Thyroid gland (tissue), 4 donors: ENCODE results near the gene TAF10. TPM values are rescaled to one million over a fixed set of nuclear protein-coding genes. Genes with fewer than 3 reads are reported as not detected.

Experiments
- DNase-seq, 2 donors: peaks; one replicate each; pipeline ENCODE4 v3.0.0-alpha.2; 2019
- H3K27ac ChIP-seq, 3 donors: fragments of 200-600 bp; sonication (generic); 1 replicate in 2 of 3; 2 replicates in 1 of 3; pipeline ENCODE4 v1.5.1; 2016 to 2019; ENCODE audit warnings: mild to moderate bottlenecking in 1 of 3, moderate library complexity in 1 of 3
- H3K27me3 ChIP-seq: fragments of 200-600 bp; sonication (generic); one replicate; pipeline ENCODE4 v1.5.1; 2019
- H3K36me3 ChIP-seq, 2 donors: fragments of 200-600 bp; sonication (generic); one replicate each; pipeline ENCODE4 v1.5.1; 2016 to 2019
- H3K4me1 ChIP-seq, 2 donors: fragments of 200-600 bp; sonication (generic); one replicate each; pipeline ENCODE4 v1.5.1; 2017 to 2019
- H3K4me3 ChIP-seq, 3 donors: fragments of 200-600 bp; sonication (generic); replicated peaks in 1 of 3; 1 replicate in 2 of 3; 2 replicates in 1 of 3; pipeline ENCODE4 v1.5.1; 2016; ENCODE audit warnings: mild to moderate bottlenecking in 1 of 3
- H3K9me3 ChIP-seq: fragments of 200-600 bp; sonication (generic); one replicate; pipeline ENCODE4 v1.5.1; 2017
- POLR2A ChIP-seq, 2 donors: fragments of 450-650 bp; IDR thresholded peaks; one replicate each; pipeline ENCODE4 v1.6.1; 2017; ENCODE audit warnings: antibody characterized with exemption in 2 of 2, mild to moderate bottlenecking in 2 of 2, moderate library complexity in 1 of 2
- WGBS, 2 donors: methylation state at CpG; one replicate each; pipeline ENCODE4 v1.1.5; 2017; 5-methylcytosine and 5-hydroxymethylcytosine counted together
- intact Hi-C: fragments of 100-400 bp; cut with DNase I; formaldehyde crosslinking; loops from one replicate; pipeline ENCODE4 v1.15.1; 2023
- total RNA-seq, 4 donors: library from RNA; depleted of rRNA; stranded (reverse); fragments of >200 nt; gene quantifications; one replicate each; pipeline ENCODE4 v1.2.3, GENCODE V29; 2016
- TF ChIP-seq, protein P1 (sequence below), 6 experiments: fragments of 200-600 bp in 3 of 6; fragments of 450-650 bp in 3 of 6; sonication (generic) in 3 of 6; IDR thresholded peaks; one replicate each; pipeline ENCODE4 v1.5.1; 2016 to 2019; ENCODE audit warnings: antibody characterized with exemption in 6 of 6, mild to moderate bottlenecking in 2 of 6, inconsistent platforms in 1 of 6, moderate library complexity in 1 of 6

The TAF10 gene
- total RNA-seq, 4 donors from 2014 or later = 96.6 to 113 (median 108) TPM

DNA sequence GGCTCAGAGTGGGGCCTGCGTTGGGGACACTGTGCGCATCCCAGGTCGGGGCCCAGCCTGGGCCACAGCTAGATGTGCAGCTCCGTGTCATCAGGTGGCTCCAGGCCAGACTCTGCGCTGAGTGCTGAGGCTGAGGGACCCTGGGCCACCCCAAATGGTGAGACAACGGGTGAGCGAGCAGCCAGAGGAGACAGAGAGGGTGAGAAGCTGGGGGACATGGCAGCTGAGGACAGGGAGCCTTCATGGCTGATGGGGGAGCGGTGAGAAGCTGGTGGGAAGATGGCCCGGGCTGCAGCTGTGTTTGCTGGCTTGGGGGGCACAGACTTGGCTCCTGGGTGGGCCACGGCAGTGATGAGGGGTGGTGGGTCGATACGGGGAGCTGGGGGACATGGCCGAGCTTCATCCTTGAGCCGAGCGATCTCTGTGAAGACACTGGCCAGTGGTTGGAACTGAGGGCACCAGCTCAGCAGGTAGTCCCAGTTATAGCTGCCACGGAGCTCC, 9.7 kb upstream of the TAF10 start:
- Histone ChIP-seq H3K27ac (no peak overlapping the region), H3K27me3 (no peaks in the 10 kb centered on the region), H3K36me3 (peaks cover 0 to 3% of the 10 kb centered on the region in 2 donors), H3K4me3 (no peak overlapping the region), H3K4me1 (peaks cover 14 to 15% of the 10 kb centered on the region in 2 donors), H3K9me3 (no peaks in the 10 kb centered on the region)
- intact Hi-C loops = no loop called here
- 92 to 93% methylated on average over 15 to 16 of the region's 16 CpGs for WGBS, 2 donors
- TF ChIP-seq, protein P1, sequence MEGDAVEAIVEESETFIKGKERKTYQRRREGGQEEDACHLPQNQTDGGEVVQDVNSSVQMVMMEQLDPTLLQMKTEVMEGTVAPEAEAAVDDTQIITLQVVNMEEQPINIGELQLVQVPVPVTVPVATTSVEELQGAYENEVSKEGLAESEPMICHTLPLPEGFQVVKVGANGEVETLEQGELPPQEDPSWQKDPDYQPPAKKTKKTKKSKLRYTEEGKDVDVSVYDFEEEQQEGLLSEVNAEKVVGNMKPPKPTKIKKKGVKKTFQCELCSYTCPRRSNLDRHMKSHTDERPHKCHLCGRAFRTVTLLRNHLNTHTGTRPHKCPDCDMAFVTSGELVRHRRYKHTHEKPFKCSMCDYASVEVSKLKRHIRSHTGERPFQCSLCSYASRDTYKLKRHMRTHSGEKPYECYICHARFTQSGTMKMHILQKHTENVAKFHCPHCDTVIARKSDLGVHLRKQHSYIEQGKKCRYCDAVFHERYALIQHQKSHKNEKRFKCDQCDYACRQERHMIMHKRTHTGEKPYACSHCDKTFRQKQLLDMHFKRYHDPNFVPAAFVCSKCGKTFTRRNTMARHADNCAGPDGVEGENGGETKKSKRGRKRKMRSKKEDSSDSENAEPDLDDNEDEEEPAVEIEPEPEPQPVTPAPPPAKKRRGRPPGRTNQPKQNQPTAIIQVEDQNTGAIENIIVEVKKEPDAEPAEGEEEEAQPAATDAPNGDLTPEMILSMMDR (IDR thresholded peaks at IDR 0.05) = no peak
- no peak for TF ChIP-seq POLR2A (IDR thresholded peaks at IDR 0.05)
- no peak for DNase-seq

DNA sequence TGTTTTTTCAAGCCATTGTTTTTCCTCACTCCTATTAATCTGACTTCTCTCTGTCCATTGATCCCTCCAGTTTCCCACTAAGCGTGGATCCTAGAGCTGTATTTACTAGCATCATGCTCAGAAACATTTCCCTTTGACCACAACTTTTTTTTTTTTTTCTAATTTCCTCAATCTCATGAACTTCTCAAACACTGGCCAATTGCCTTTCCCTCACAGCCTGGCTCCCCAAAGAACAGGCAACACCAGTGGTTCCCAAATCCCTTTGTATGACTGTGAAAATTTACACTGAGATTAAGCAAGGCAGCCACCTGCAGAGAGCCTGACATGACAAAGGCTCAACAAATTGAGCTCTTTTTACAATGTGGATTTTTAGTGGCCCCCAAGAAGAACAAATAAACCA, 8.6 kb upstream of the TAF10 start:
- H3K27ac ChIP-seq = no peak overlapping the region
- peaks cover 1 to 2% of the 10 kb centered on the region in 2 donors for H3K36me3 ChIP-seq
- H3K4me1 ChIP-seq = peaks cover 14 to 15% of the 10 kb centered on the region in 2 donors
- no peaks in the 10 kb centered on the region for H3K27me3 ChIP-seq
- DNase-seq = no peak
- TF ChIP-seq POLR2A (IDR thresholded peaks at IDR 0.05) = no peak
- TF ChIP-seq, protein P1 (IDR thresholded peaks at IDR 0.05) = no peak
- H3K4me3 ChIP-seq = no peak overlapping the region
- intact Hi-C loops = no loop called here
- WGBS, 2 donors = 95% methylated on average over 1 of the region's 1 CpG
- H3K9me3 ChIP-seq = no peaks in the 10 kb centered on the region

DNA sequence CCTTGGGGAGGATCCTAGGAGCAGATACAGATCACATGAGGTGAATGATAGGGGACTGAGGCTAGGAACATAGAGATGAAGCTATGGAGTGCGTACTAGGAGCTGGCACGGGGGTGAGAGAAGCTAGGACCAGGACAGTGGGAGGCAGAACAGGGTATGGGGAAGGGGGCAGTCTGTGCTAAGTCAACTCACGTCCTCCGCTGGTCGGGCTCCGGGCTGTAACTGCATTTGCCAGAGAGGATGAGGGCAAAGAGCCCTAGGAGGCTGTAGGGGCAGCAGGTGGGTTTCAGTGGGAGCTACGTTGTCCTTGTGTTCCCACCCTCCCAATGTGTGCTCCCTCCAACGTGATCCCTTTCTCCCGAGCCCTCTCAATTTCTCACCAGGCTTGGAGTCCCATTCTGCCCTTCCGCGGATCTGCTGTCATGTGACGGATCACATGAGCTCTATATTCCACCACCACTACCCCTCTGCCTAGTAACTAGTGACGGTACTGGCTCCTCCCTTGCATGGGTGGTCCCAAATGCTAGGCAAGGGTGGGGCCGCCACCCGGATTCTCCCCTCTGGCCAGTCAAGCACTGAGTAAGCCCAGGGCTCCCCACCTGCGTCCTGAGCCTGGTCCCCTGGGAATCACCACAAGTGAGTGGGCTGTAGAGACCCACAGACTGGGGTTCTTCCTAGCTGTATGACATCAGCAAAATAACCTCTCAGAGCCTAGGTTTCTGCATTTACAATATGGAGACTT, 7.2 kb upstream of the TAF10 start, which contains the start of gene TPP1:
TPP1 (minus strand) TSS at position 419 of the 742 bp plus-strand sequence; CDS start at position 397, 22 bp downstream.
- peak in 1 of 2 donors; percentile 88 for TF ChIP-seq POLR2A (IDR thresholded peaks at IDR 0.05)
- TF ChIP-seq, protein P1 (IDR thresholded peaks at IDR 0.05) = no peak
- intact Hi-C loops = loop anchor here (5.0 kb wide), 3 partner anchors 63 to 137 kb away; partner anchors contain the start of genes ARFIP2, MRPL17 and TIMM10B
- 0% methylated on average over 16 of the region's 16 CpGs for WGBS, 2 donors

DNA sequence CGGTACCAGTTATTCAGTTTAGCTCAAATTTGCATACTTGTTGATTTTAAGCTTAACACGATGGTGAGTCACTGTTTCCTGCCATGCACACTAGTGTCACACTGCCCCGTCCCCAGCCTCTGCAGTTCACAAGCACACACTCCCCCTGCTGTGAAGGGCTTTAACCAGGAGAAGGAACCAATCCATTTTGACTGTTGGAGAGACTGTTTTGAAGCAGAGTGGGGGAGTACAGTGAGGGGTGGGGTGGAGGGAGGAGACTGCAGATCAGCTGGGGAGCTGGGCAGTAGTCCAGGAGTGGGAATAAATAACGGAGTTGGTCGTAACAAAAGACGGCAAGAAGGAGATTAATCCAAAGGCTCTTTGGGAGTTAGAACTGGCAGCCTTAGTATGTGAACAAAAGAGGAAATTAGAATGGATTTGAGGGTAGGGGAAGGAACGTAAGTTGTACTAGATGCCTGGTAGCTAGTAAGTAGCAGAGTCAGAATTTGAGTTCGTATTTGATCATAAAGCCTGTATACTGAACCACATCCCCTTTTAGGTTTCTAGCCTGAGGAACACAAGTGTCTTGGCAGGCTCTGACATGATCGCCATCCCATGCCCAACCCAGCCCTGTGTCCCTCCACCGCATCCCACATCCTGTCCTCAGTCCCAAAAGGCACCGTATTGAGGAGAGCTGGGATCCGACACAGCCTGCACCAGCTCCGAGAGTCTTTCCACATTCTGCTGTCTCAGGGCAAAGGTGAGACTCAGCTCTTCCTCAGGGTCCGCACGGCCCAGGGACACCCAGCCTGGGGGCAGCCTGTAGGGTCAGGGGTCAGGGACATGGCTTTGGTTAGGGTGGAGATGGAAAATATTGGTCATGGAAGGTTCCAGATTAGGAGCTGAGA, 6.3 kb upstream of the TAF10 start:
- peak overlapping the region; percentile 38 to 68 (median 62) for H3K4me3 ChIP-seq
- H3K27ac ChIP-seq = peak overlapping the region; percentile 56 to 87 (median 72)
- peak; percentile 33 to 34 for DNase-seq
- TF ChIP-seq, protein P1 (IDR thresholded peaks at IDR 0.05) = no peak
- no peak for TF ChIP-seq POLR2A (IDR thresholded peaks at IDR 0.05)
- no peaks in the 10 kb centered on the region for H3K9me3 ChIP-seq
- H3K4me1 ChIP-seq = peaks cover 14 to 15% of the 10 kb centered on the region in 2 donors
- H3K36me3 ChIP-seq = peaks cover 0 to 9% of the 10 kb centered on the region in 2 donors
- 28 to 34% methylated on average over 15 of the region's 15 CpGs for WGBS, 2 donors
- no peaks in the 10 kb centered on the region for H3K27me3 ChIP-seq
- intact Hi-C loops = loop anchor here (5.0 kb wide), 3 partner anchors 64 to 136 kb away; partner anchors contain the start of genes ARFIP2, MRPL17 and TIMM10B

More for the DNA sequence above, 7.2 kb upstream of the TAF10 start, which contains the start of gene TPP1:
- peak within 1 kb of the TSS; percentile 56 to 87 (median 72) for H3K27ac ChIP-seq
- H3K9me3 ChIP-seq = no peaks in the 10 kb centered on the region
- H3K27me3 ChIP-seq = no peaks in the 10 kb centered on the region
- peak; percentile 92 to 94 for DNase-seq
- peak within 1 kb of the TSS; percentile 38 to 68 (median 62) for H3K4me3 ChIP-seq
- H3K36me3 ChIP-seq = peaks cover 0 to 9% of the 10 kb centered on the region in 2 donors
- peaks cover 14 to 15% of the 10 kb centered on the region in 2 donors for H3K4me1 ChIP-seq
